Measurements from ENCODE around the gene C1QTNF8.

C1QTNF8 gene

GRCh38 chr16:1096169-1097082 lies at the start of gene C1QTNF8:
C1QTNF8 (minus strand) TSS chr16:1096244; CDS start chr16:1094922, 1,322 bp downstream.
- DNase-seq, result no peak

GRCh38 chr16:1145383-1146100 lies 49.5 kb upstream of the C1QTNF8 start:
- no peak for DNase-seq

- DNase-seq, result no peak
These were observed 48.7 kb upstream of the C1QTNF8 start for GRCh38 chr16:1144476-1145382.

- no peak for DNase-seq
These were observed 47.9 kb upstream of the C1QTNF8 start for GRCh38 chr16:1143761-1144450.

- no peak for DNase-seq
These were observed 46.9 kb upstream of the C1QTNF8 start for GRCh38 chr16:1142911-1143310.

GRCh38 chr16:1141716-1142115 lies 45.7 kb upstream of the C1QTNF8 start:
- no peak for DNase-seq

- no peak for DNase-seq
These were observed 45.1 kb upstream of the C1QTNF8 start for GRCh38 chr16:1141191-1141590.

GRCh38 chr16:1140582-1141162 lies 44.6 kb upstream of the C1QTNF8 start:
- DNase-seq, result no peak

GRCh38 chr16:1137604-1138003 lies 41.6 kb upstream of the C1QTNF8 start:
- DNase-seq, result no peak

- no peak for DNase-seq
These were observed 39.4 kb upstream of the C1QTNF8 start for GRCh38 chr16:1135459-1135825.

- no peak for DNase-seq
These were observed 38.9 kb upstream of the C1QTNF8 start for GRCh38 chr16:1134776-1135458.

- no peak for DNase-seq
These were observed 37.9 kb upstream of the C1QTNF8 start for GRCh38 chr16:1133810-1134520.

GRCh38 chr16:1133271-1133670 lies 37.2 kb upstream of the C1QTNF8 start:
- DNase-seq, result no peak

- no peak for DNase-seq
These were observed 36.4 kb upstream of the C1QTNF8 start for GRCh38 chr16:1132431-1132830.

- no peak for DNase-seq
These were observed 35.4 kb upstream of the C1QTNF8 start for GRCh38 chr16:1131378-1131994.

GRCh38 chr16:1130382-1130781 lies 34.3 kb upstream of the C1QTNF8 start:
- no peak for DNase-seq

- DNase-seq, result no peak
These were observed 33.3 kb upstream of the C1QTNF8 start for GRCh38 chr16:1129106-1129960.

GRCh38 chr16:1127971-1128715 lies 32.1 kb upstream of the C1QTNF8 start:
- no peak for DNase-seq

Measured in activated CD4-positive, alpha-beta T cell treated with anti-CD3 and anti-CD28 coated beads for 4 hours (primary cell).